PC-3 (cell line): Measurements from ENCODE around the gene PIM1. TPM values are rescaled to one million over a fixed set of nuclear protein-coding genes. Genes with fewer than 3 reads are reported as not detected.

Experiments used
- ATAC-seq: fragments of 200-7000 bp; cut with Tn5 transposase; 2 replicates; pipeline ENCODE4 v1.9.1; 2020; ENCODE audit warnings: mild to moderate bottlenecking, moderate library complexity
- BruUV-seq: library from RNA; stranded (reverse); fragments of 400-500 nt; replicated peaks from 2 replicates; lab custom pipeline; 2021; lab: Mats Ljungman, UMichigan
- CTCF ChIA-PET: fragments of 300-600 bp; sonication (Branson Sonifier 250); formaldehyde crosslinking; loops from one replicate; lab custom pipeline; 2022; ENCODE audit warnings: antibody characterized with exemption; lab: Charles Lee
- POLR2A ChIA-PET: fragments of 300-600 bp; sonication (Branson Sonifier 250); formaldehyde crosslinking; loops from one replicate; lab custom pipeline; 2022; ENCODE audit warnings: antibody characterized with exemption; ENCODE audit not compliant: unreplicated experiment; lab: Charles Lee
- DNase-seq: peaks from one replicate; pipeline ENCODE4 v3.0.0-alpha.2; 2015
- H2AFZ ChIP-seq: fragments of 300-600 bp; sonication (generic); 2 replicates; pipeline ENCODE4 v1.6.0; 2016; ENCODE audit warnings: antibody characterized with exemption, low read length
- H3F3A ChIP-seq: fragments of 300-600 bp; sonication (generic); one replicate; pipeline ENCODE4 v1.6.0; 2017; ENCODE audit warnings: antibody characterized with exemption, low read length, control low read depth, mild to moderate bottlenecking; ENCODE audit not compliant: unreplicated experiment
- H3K27ac ChIP-seq: fragments of 300-600 bp; sonication (generic); 2 replicates; pipeline ENCODE4 v1.5.1; 2016; ENCODE audit warnings: mild to moderate bottlenecking, low read length
- H3K27me3 ChIP-seq: fragments of 300-600 bp; sonication (generic); 2 replicates; pipeline ENCODE4 v1.6.1; 2016; ENCODE audit warnings: low read length, mixed read lengths
- H3K36me3 ChIP-seq: fragments of 300-600 bp; sonication (generic); 2 replicates; pipeline ENCODE4 v1.6.1; 2016; ENCODE audit warnings: low read depth, mixed run types, low read length, mixed read lengths
- H3K4me1 ChIP-seq: fragments of 300-600 bp; sonication (generic); 2 replicates; pipeline ENCODE4 v1.5.1; 2016; ENCODE audit warnings: low read length; ENCODE audit not compliant: insufficient read depth
- H3K4me2 ChIP-seq: fragments of 300-600 bp; sonication (generic); 2 replicates; pipeline ENCODE4 v1.6.0; 2016; ENCODE audit warnings: low read length
- H3K4me3 ChIP-seq: fragments of 300-600 bp; sonication (generic); 2 replicates; pipeline ENCODE4 v1.5.1; 2016; ENCODE audit warnings: mild to moderate bottlenecking, low read length, mixed read lengths
- H3K79me2 ChIP-seq: fragments of 300-600 bp; sonication (generic); 2 replicates; pipeline ENCODE4 v1.6.1; 2017; ENCODE audit warnings: low read length, mixed read lengths
- H3K9ac ChIP-seq: fragments of 300-600 bp; sonication (generic); 2 replicates; pipeline ENCODE4 v1.6.0; 2016; ENCODE audit warnings: mild to moderate bottlenecking, low read length
- H3K9me2 ChIP-seq: fragments of 300-600 bp; sonication (generic); replicated peaks from 2 replicates; pipeline ENCODE4 v1.6.1; 2016; ENCODE audit warnings: mixed run types, low read length, mixed read lengths
- H3K9me3 ChIP-seq: fragments of 300-600 bp; sonication (generic); 2 replicates; pipeline ENCODE4 v1.6.1; 2016; ENCODE audit warnings: low read length, mixed read lengths
- H4K20me1 ChIP-seq: fragments of 300-600 bp; sonication (generic); 2 replicates; pipeline ENCODE4 v1.6.1; 2016; ENCODE audit warnings: low read length, mixed read lengths
- CTCF ChIP-seq: fragments of 300-600 bp; sonication (generic); conservative IDR thresholded peaks from 2 replicates; pipeline ENCODE4 v1.5.1; 2017; ENCODE audit warnings: antibody characterized with exemption, low read depth, mild to moderate bottlenecking, low read length
- EZH2 ChIP-seq: fragments of 300-600 bp; sonication (generic); IDR thresholded peaks from one replicate; pipeline ENCODE4 v1.6.1; 2017; ENCODE audit warnings: antibody characterized with exemption, mild to moderate bottlenecking, low read length; ENCODE audit not compliant: unreplicated experiment
- EZH2phosphoT487 ChIP-seq: fragments of 300-600 bp; sonication (generic); IDR thresholded peaks from 2 replicates; pipeline ENCODE4 v1.6.1; 2018; ENCODE audit warnings: mild to moderate bottlenecking, antibody characterized with exemption, low read length, borderline replicate concordance
- intact Hi-C: fragments of 100-400 bp; cut with micrococcal nuclease; formaldehyde crosslinking; loops from 2 replicates; pipeline ENCODE4 v1.9.0; 2023
- total RNA-seq: library from RNA; depleted of rRNA; stranded (reverse); fragments of >200 nt; gene quantifications from 2 replicates; pipeline ENCODE4 v1.2.3, GENCODE V29; 2014; rRNA removed

The PIM1 gene
- total RNA-seq, 1 experiment from 2014 or later, result 74.1 TPM

- H3K36me3 ChIP-seq, result no peaks in the 10 kb centered on the region
- no peak for ATAC-seq
Measured at GRCh38 chr6:37222992-37223391, 53.0 kb downstream of the PIM1 start.

More at GRCh38 chr6:37222992-37223391, 53.0 kb downstream of the PIM1 start:
- Histone ChIP-seq H3K9me3 (no peaks in the 10 kb centered on the region), H2AFZ (peak overlapping the region; percentile 83), H3K27ac (no peak overlapping the region), H3K79me2 (no peaks in the 10 kb centered on the region), H3K27me3 (no peaks in the 10 kb centered on the region), H3K4me3 (peak overlapping the region; percentile 71), H3K9ac (no peak overlapping the region), H3K4me1 (peaks cover 5% of the 10 kb centered on the region), H4K20me1 (no peaks in the 10 kb centered on the region), H3F3A (no peaks in the 10 kb centered on the region), H3K9me2 (no peaks in the 10 kb centered on the region), H3K4me2 (peak overlapping the region; percentile 87)
- CTCF ChIA-PET, result interaction anchor here (0.6 kb wide), 1 partner anchor 187 kb away, joined by 5 read pairs; no protein-coding TSS in a partner anchor
- TF ChIP-seq EZH2phosphoT487 (no peak), EZH2 (no peak), CTCF (no peak)
- no TSS peak for BruUV-seq
- intact Hi-C loops, result no loop called here
- no peak for DNase-seq
- POLR2A ChIA-PET, result no interaction called here

Other genes with a start within 250 kb of the PIM1 start
- 0.07 TPM in 1 of 2 replicates, not detected in the other for gene PI16, start 215.4 kb upstream of the PIM1 start, total RNA-seq
- 253 and 264 TPM in 2 replicates for gene MTCH1, start 184.0 kb upstream of the PIM1 start, total RNA-seq
- 0.35 and 0.44 TPM in 2 replicates for gene FGD2, start 164.5 kb upstream of the PIM1 start, total RNA-seq
- gene TBC1D22B, start 87.6 kb downstream of the PIM1 start, total RNA-seq, result 9.1 and 9.6 TPM in 2 replicates
- gene TMEM217, start 88.0 kb downstream of the PIM1 start, total RNA-seq, result 2.2 and 2.4 TPM in 2 replicates
- gene RNF8, start 183.8 kb downstream of the PIM1 start, total RNA-seq, result 20.2 and 28.1 TPM in 2 replicates